ENCODE measurements around the gene C5orf47.
"Not testable (repeated sequence)": the region's sequence is repeated elsewhere in the genome, so short reads cannot be mapped to it uniquely, and the experiment has no call there.

The C5orf47 gene

DNA sequence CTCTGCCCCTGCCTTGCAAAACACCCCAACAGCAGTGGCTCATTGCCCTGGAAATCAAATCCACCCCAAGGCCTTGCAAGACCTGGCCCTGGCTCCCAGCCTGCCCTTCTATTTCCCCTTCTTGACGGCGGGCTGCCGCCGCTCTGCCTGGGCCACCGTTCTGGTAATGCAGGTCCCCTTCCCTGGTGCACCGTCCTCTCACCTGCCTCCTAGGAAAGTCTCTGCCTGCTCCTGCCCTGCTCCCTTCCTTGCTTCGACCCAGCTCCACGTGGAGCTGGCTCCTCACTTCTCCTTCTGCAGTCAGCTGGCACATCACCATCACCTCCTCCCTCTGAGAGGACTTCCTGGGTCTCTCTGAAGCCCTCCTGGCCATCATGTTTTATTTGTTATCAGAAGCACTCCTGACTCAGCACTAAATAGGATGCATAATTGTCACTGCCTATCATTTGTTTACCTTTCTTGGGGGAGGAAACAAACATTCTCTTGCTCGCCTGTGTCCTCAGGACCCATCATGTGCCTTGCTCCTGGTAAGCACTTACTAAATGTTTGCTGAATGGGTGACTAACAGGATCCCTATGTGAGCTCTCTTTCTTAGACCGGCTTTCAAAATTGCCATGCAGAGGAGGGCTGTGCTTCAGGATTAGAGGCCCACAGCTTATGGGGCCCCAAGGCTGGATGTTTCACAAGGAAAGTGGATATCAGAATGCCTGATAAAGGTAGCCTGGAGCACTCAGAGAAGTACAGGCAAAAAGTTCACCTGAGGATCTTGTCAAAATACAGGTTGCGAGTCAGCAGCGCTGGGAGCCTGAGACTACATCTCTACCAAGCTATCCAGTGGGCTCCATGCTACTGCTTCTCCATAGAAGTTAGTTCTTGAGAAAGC lies 19.6 kb upstream of the C5orf47 start:
- DNase-seq = no peak

DNA sequence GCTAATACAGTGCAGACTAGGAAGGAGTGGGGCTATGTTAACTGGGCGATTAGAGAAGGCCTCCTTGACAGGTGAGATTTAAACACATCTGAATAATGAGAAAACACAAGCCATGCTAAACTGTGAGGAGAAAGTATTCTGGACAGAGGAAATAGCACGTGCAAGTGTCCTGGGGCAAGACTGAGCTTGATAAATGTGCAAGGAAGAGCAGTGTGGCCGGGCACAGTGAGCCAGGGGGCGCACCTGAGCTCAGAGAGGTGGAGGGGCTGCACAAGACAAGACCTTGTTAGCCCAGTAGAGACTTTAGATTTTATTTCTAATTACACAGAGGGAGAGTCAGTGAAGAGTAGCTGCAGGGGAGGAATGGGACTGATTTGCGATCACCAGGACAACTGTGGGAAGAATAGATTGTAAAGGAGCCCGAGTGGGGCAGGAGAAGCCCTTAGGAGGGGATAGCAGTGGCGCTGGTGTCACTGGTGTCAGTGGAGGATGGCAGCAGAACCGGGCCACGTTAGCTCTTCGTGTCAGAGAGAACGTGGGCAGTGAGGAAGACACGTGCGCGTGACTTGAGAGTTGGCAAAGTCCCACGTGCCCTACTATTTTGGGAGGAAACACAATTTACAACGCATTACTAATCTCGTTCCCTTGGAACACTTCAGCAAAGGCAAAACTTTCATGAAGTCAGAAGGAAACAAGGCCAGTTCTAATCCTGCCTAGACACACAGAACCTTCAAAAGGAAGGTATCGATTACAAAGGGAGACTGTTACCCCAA lies 17.9 kb upstream of the C5orf47 start:
- DNase-seq = peak in 1 of 51 donors; percentile 47

DNA sequence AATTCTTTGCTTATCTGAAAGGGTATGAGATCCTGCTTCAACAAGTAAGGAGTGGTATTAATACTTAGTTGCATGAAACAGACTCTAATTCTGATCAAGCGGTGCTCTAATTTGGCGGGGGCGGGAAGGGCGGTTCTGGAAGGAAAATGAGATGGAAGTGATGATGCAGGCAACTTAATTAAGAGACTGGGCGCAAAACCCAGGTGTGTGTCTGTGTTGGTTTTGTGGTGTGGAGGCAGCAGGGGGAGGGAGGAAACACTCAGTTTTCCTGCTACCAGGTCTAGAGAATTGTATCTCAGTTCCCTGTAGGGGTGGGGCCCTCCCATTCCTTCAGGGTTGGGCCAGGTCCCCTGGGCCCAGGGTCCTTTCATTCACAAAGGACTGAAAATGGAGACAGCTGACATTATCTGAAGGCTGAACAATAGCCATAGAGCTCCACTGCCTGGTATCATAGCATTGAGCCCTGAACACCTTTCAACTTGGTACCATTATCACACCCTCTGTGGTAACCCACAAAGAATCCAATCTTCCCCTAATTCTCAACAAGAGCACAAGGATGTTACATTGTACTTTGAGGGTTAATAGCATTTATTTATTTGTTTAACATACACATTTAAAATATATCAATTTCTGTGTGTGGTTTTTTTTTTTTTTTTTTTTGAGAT lies 17.2 kb upstream of the C5orf47 start:
- DNase-seq = no peak

DNA sequence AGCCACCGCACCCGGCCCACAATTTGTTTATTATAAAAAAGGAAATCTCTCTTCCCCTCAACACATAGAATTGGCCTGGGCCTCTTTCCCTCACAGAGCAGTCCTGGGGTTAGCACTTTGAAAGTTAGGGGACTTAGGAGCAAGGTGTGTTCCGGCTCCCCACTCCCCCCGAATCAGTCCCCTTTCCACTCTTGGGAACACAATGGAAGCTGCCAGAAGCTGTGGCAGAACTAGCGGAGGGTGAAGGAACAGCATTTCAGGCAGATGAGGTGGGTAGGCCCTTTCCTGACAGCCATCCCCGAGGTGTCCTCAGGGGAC lies 16.4 kb upstream of the C5orf47 start:
- DNase-seq = no peak

DNA sequence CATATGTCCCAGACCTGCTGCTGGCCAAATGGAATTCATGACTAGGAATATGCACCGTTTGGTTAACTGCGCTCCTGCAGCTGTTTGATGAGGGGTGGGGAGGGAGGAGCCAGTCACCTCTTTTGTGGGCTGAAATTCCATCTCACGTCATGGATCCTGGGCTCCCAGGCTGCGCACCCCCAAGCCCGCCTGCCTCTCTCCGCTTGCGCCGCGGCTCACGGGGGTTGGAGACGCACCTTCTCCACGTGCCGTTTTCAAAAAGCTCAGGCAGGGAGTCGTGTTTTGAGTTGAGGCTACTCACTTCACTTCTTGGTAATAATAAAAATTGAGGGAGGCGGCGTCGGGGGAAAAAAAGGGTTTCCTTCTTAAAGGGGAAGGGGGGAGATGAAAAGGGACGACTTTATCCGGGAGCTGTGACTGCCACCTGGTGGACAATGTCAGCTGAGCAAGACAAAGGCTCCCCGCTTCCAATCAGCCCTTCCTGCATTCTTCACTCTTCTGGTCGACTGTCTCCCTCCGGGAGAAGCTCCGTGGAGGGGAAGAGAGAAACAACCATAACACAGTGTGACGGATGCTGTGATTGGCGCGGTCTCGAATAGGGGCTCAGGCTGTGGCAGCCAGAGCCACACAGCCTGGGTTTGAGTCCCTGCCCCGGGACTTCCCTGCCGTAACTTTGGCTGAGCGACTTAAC lies 15.9 kb upstream of the C5orf47 start:
- peak in 49 of 51 donors; percentile 35 to 91 (median 71) for DNase-seq

GRCh38 chr5:173973616-173973969 lies 15.4 kb upstream of the C5orf47 start:
- DNase-seq = peak in 5 of 51 donors; percentile 13 to 71 (median 39)

DNA sequence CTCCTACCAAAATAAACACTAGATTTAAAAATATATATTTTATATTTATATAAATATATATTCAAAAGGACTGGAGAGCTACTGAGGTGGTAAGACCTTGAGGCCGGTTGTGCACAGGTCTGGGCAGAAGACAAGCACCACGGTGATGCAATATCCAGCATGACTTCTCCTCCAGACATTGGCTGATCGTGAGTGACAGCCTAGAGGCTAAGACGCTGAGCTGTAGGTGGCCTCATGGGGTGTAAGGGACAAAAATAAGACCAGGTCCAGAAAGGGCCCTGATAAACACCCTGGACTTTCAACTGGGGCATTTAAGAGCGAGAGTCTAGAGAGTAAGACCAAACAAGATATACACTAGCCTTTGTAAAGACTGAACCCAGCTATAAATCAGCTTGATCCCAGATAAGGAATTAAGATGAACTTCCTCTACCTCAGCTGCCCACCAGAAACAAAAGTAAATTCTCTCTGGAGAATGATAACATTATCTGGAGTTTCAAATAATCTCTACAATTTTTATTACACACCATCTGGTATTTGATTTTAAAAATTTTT lies 14.2 kb upstream of the C5orf47 start:
- DNase-seq = no peak

GRCh38 chr5:173981185-173981761 lies 7.7 kb upstream of the C5orf47 start:
- DNase-seq = no peak

- no peak for DNase-seq
Observed at GRCh38 chr5:173984218-173984617, 4.8 kb upstream of the C5orf47 start.

- DNase-seq = no peak
Observed at GRCh38 chr5:173989432-173990082, 587 bp downstream of the C5orf47 start.

DNA sequence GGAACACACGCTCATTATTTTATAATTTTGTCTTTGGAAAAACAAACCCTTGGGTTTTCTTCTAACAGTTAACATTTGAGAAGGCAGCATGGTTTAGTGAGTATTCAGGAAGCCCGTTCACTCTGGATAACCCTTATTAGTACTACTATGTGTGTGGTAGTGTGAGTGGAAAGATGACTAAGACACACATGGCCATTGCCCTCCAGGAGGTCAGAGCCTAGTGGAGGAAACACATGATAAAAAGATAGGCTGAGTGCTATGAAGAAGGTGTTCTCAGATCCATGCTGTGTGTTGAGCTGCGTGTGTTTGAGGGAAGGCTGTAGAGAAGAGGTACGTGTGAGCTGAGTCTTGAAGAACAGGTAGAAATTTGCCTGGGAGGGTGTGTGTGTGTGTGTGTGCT lies 8.4 kb downstream of the C5orf47 start:
- no peak for DNase-seq

DNA sequence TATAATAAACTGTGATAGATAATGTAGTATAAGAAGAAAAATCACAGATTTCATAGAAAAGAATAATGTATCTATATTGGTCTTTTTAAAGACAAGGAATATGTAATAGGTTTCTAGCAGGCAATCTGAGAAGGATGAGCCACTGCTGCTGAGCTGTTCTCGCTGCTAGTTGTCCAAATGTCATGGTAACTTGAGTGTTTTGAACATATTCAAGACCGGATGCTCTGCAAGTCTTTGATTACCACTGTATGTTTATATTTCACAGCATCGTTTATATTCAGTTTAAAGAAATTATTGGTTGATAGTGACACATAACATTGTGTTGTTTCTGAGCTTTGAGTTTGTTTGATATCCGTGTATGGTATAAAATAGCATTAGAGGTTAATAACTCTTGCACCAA lies 9.6 kb downstream of the C5orf47 start:
- no peak for DNase-seq

GRCh38 chr5:174000076-174000475 lies 11.1 kb downstream of the C5orf47 start:
- DNase-seq = no peak

GRCh38 chr5:174003795-174004194 lies 14.8 kb downstream of the C5orf47 start:
- no peak for DNase-seq

DNA sequence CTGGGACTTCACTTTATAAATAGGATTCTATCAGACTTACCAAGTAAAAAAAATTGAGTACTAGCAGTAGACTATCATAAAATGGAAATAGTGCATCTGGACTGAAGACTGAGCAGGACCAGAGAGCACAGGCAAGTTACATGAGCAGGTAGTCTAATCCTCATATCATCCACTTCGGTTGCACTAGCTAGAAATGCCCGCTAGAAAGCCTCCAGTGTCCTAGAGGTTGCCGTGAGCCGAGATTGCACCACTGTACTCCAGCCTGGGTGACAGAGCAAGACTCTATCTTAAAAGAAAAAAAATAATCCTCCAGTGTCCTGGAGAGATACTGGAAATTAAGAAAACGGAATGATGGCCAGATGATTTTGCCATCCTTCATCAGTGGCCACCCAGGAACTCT lies 20.0 kb downstream of the C5orf47 start:
- no peak for DNase-seq

GRCh38 chr5:174010365-174010764 lies 21.4 kb downstream of the C5orf47 start:
- no peak for DNase-seq

DNA sequence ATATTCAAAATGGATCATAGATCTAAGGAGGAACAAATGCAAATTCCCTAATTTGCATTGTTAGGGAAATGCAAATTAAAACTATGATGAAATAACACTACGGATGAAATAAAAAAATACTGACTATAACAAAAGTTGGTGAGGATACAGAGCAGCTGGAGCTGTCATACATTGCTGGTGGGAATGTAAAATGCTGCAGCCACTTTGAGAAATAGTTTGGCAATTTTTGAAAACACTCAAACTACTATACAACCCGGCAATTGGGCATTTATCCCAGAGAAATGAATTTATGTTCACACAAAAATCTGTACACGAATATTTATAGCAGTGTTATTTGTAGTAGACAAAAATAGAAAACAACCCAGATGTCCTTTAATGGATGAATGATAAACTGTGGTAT lies 22.5 kb downstream of the C5orf47 start:
- no peak for DNase-seq

DNA sequence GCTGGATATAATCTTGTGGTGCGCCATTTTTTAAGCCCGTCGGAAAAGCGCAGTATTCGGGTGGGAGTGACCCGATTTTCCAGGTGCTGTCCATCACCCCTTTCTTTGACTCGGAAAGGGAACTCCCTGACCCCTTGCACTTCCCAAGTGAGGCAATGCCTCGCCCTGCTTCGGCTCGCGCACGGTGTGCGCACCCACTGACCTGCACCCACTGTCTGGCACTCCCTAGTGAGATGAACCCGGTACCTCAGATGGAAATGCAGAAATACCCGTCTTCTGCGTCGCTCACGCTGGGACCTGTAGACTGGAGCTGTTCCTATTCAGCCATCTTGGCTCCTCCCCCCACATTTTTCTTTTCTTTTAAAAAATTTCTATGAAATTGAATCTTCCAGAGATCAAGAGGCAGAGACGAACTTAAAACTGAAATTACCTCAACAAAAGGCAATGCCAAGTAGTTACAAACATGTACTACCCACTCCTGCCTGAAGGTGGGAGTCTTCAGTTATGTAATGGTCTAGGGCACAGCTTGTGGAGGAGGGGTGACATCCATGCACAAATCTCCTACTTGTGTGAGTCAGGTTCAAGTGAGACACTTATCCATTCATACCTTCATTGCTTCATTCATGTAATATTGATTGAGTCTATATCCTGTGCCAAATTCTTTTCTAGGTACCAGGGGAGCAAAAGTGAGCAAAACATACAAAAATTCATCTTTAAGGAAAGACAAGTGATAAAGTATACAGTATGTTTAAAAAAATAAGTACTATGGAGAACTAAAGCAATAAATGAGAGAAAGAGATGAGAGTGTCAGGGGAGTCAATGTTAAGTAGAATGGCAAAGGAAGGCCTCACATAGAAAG lies 31.3 kb downstream of the C5orf47 start:
- DNase-seq = not testable (repeated sequence)

- DNase-seq = no peak
Observed at GRCh38 chr5:174020928-174021304, 31.9 kb downstream of the C5orf47 start.

Measured in hypothalamus (tissue), 51 donors.